Choroid plexus epithelial cell (primary cell): Measurements from ENCODE around the gene ESF1.

ENCODE experiments used
- DNase-seq: peaks from one replicate; pipeline ENCODE4 v3.0.0-alpha.2; 2010; ENCODE audit warnings: low read depth
- H3K4me3 ChIP-seq: 2 replicates; pipeline ENCODE4 v1.5.1; 2011; ENCODE audit warnings: low read depth, mild to moderate bottlenecking, control low read depth, low read length, moderate library complexity
- CTCF ChIP-seq: conservative IDR thresholded peaks from 2 replicates; pipeline ENCODE4 v1.5.1; 2011; ENCODE audit warnings: low read depth, mild to moderate bottlenecking, control low read depth, inconsistent platforms, low read length, moderate library complexity

ESF1 gene

GRCh38 chr20:13758884-13759283, 25.8 kb downstream of the ESF1 start:
- no peak for TF ChIP-seq CTCF
- DNase-seq = no peak
- H3K4me3 ChIP-seq = no peak overlapping the region

DNA sequence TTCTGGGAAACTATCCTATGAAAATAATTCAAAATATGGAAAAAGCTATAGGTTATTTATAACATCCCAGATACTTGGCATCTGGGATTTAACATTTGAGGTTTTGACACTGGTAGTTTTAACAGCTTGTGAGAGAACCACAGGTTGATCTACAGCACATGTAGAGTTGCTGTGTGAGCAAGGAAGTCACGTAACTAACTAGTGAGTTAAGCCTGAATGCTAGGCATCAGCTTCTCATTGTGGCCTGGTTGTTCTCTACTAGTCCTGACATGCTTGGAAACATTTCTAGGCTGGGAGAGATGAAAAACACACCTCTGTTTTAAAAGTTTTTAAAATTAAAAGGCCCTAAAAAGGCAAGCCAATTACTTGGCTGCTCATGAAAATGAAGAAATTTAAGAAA, 28.2 kb downstream of the ESF1 start:
- no peak for DNase-seq
- H3K4me3 ChIP-seq = no peak overlapping the region
- no peak for TF ChIP-seq CTCF

DNA sequence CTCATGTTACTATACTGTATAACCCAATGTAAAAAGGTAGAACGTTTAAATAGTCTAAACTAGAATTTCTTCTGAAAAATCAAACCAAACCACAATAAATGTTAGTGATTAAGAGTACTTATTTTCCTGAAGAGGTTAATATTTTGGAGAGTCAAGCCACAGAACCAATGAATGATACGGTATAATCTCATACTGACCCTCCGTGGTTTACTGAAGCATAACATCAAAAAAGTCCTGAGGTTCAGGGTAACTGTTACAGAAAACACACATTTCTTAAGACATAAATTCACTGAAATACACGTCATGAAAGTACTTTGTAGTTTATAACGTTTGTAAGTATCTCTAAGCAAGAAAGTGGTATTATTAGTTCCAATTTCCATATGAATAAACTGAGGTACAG, 28.9 kb downstream of the ESF1 start:
- H3K4me3 ChIP-seq = no peak overlapping the region
- TF ChIP-seq CTCF = peak; percentile 24
- peak; percentile 23 for DNase-seq

GRCh38 chr20:13753436-13754036, 31.2 kb downstream of the ESF1 start:
- no peak overlapping the region for H3K4me3 ChIP-seq
- TF ChIP-seq CTCF = no peak
- DNase-seq = no peak

DNA sequence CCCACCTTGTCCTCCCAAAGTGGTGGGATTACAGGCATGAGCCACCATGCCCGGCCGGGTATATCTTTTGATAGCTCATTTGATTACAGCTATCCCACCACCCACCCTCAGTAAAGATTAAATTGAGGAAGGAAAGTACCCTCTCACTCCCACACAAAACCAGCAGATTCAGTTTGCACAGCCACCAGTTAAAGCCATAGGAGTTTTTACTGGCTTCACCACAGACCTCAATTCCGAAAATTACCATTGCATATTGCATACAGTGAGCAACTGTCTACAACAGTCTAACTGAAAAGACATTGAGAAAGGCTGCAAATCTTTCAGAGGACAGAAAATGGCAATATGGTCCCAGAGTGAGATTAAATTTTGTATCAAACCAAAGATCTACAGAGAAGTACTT, 34.9 kb downstream of the ESF1 start:
- TF ChIP-seq CTCF = no peak
- no peak for DNase-seq
- no peak overlapping the region for H3K4me3 ChIP-seq

GRCh38 chr20:13745784-13746183, 38.9 kb downstream of the ESF1 start:
- TF ChIP-seq CTCF = no peak
- DNase-seq = no peak
- no peak overlapping the region for H3K4me3 ChIP-seq

DNA sequence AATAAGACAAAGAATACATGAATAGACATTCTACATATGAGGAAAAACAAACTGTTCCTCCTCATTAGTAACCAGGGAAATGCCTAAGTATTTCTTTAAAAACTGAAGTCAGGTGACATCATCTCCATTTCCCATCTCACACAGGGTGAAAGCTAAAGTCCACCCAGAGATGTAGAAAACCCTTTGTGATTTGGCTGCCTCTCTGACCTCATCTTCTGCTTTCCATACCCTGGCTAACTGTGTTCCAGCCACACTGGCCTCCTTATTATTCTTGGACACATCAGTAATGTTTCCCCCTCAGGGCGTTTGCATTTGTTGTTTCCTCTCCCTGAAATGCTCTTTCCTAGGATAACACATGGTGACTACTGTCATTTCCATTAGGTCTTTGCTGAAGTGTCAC, 40.4 kb downstream of the ESF1 start:
- no peak for TF ChIP-seq CTCF
- no peak overlapping the region for H3K4me3 ChIP-seq
- peak; percentile 7 for DNase-seq
